Vagina (tissue), 2 donors: ENCODE data around the gene TFCP2L1. TPM values are rescaled to one million over a fixed set of nuclear protein-coding genes. Genes with fewer than 3 reads are reported as not detected.

Experiments used
- DNase-seq, 2 donors: peaks; one replicate each; pipeline ENCODE4 v3.0.0-alpha.2; 2017; ENCODE audit errors: extremely low spot score in 2 of 2
- H3K27ac ChIP-seq: fragments of 200-600 bp; sonication (generic); one replicate; pipeline ENCODE4 v1.5.1; 2019
- H3K27me3 ChIP-seq: fragments of 200-600 bp; sonication (generic); one replicate; pipeline ENCODE4 v1.5.1; 2019
- H3K36me3 ChIP-seq, 2 donors: fragments of 200-600 bp; sonication (generic); one replicate each; pipeline ENCODE4 v1.5.1; 2017 to 2019
- H3K4me1 ChIP-seq: fragments of 200-600 bp; sonication (generic); one replicate; pipeline ENCODE4 v1.5.1; 2019
- H3K4me3 ChIP-seq, 2 donors: fragments of 200-600 bp; sonication (generic); 1 replicate in 1 of 2; 2 replicates in 1 of 2; pipeline ENCODE4 v1.5.1; 2016 to 2019
- H3K9me3 ChIP-seq: fragments of 200-600 bp; sonication (generic); one replicate; pipeline ENCODE4 v1.5.1; 2019
- POLR2A ChIP-seq, 2 donors: fragments of 450-650 bp; IDR thresholded peaks; one replicate each; pipeline ENCODE4 v1.6.1; 2017; ENCODE audit warnings: antibody characterized with exemption in 2 of 2, mild to moderate bottlenecking in 2 of 2, moderate library complexity in 2 of 2
- POLR2AphosphoS5 ChIP-seq, 2 donors: sonication (generic); formaldehyde crosslinking; IDR thresholded peaks; one replicate each; pipeline ENCODE4 v1.9.0; 2017; ENCODE audit warnings: antibody characterized with exemption in 2 of 2, mild to moderate bottlenecking in 2 of 2, low read depth in 1 of 2; ENCODE audit not compliant: insufficient read depth in 1 of 2
- intact Hi-C: fragments of 100-400 bp; cut with DNase I; formaldehyde crosslinking; loops from one replicate; pipeline ENCODE4 v1.15.1; 2023
- total RNA-seq: library from RNA; depleted of rRNA; stranded (reverse); fragments of >200 nt; gene quantifications from one replicate; pipeline ENCODE4 v1.2.3, GENCODE V29; 2016
- TF ChIP-seq, protein P1 (sequence below), 3 experiments: fragments of 450-650 bp in 2 of 3; fragments of 200-600 bp in 1 of 3; sonication (generic) in 1 of 3; IDR thresholded peaks; one replicate each; pipeline ENCODE4 v1.5.1; 2017 to 2019; ENCODE audit warnings: antibody characterized with exemption in 3 of 3, mild to moderate bottlenecking in 2 of 3, moderate library complexity in 2 of 3

Gene TFCP2L1
- total RNA-seq, 1 donor from 2014 or later, result 32.7 TPM

GRCh38 chr2:121179467-121179866 is 105.5 kb downstream of the TFCP2L1 start:
- intact Hi-C loops, result no loop called here

GRCh38 chr2:121178730-121179129 is 106.3 kb downstream of the TFCP2L1 start:
- no peaks in the 10 kb centered on the region for H3K36me3 ChIP-seq
- H3K4me1 ChIP-seq, result peaks cover 8% of the 10 kb centered on the region
- H3K4me3 ChIP-seq, result no peak overlapping the region
- H3K9me3 ChIP-seq, result no peaks in the 10 kb centered on the region
- TF ChIP-seq POLR2AphosphoS5 (IDR thresholded peaks at IDR 0.05; ENCODE audit: insufficient read depth in 1 of 2, low read depth in 1 of 2), result no peak
- no peak for TF ChIP-seq POLR2A (IDR thresholded peaks at IDR 0.05)
- TF ChIP-seq, protein P1, sequence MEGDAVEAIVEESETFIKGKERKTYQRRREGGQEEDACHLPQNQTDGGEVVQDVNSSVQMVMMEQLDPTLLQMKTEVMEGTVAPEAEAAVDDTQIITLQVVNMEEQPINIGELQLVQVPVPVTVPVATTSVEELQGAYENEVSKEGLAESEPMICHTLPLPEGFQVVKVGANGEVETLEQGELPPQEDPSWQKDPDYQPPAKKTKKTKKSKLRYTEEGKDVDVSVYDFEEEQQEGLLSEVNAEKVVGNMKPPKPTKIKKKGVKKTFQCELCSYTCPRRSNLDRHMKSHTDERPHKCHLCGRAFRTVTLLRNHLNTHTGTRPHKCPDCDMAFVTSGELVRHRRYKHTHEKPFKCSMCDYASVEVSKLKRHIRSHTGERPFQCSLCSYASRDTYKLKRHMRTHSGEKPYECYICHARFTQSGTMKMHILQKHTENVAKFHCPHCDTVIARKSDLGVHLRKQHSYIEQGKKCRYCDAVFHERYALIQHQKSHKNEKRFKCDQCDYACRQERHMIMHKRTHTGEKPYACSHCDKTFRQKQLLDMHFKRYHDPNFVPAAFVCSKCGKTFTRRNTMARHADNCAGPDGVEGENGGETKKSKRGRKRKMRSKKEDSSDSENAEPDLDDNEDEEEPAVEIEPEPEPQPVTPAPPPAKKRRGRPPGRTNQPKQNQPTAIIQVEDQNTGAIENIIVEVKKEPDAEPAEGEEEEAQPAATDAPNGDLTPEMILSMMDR (IDR thresholded peaks at IDR 0.05), result no peak
- no peak for DNase-seq
- intact Hi-C loops, result no loop called here
- no peak overlapping the region for H3K27ac ChIP-seq
- no peaks in the 10 kb centered on the region for H3K27me3 ChIP-seq

More at GRCh38 chr2:121179467-121179866, 105.5 kb downstream of the TFCP2L1 start:
- DNase-seq, result no peak
- H3K4me3 ChIP-seq, result no peak overlapping the region
- no peaks in the 10 kb centered on the region for H3K27me3 ChIP-seq
- peaks cover 8% of the 10 kb centered on the region for H3K4me1 ChIP-seq
- H3K27ac ChIP-seq, result no peak overlapping the region
- H3K9me3 ChIP-seq, result no peaks in the 10 kb centered on the region
- H3K36me3 ChIP-seq, result no peaks in the 10 kb centered on the region
- TF ChIP-seq POLR2A (IDR thresholded peaks at IDR 0.05) (no peak), POLR2AphosphoS5 (IDR thresholded peaks at IDR 0.05; ENCODE audit: insufficient read depth in 1 of 2, low read depth in 1 of 2) (no peak)
- TF ChIP-seq, protein P1 (IDR thresholded peaks at IDR 0.05), result no peak

DNA sequence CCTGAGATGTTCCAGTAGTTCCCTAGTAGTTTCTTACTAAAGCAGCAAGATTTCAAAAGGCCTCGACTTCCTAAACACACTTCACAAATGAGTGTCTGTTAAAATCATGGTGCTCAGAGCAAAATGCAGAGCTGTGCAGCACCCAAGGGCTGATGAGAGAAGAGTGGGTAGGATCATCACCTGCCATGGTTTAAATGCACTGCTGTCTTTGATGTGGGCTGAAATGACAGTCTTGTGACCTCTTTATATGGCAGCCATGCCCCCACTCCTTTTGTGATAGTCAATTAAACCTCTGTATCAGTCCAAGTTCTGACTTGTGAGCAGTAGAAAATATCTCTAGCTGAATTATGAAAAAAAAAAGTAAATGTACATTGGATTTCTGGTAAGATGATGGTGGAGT is 107.1 kb downstream of the TFCP2L1 start:
- intact Hi-C loops, result no loop called here
- TF ChIP-seq POLR2A (IDR thresholded peaks at IDR 0.05) (no peak), POLR2AphosphoS5 (IDR thresholded peaks at IDR 0.05; ENCODE audit: insufficient read depth in 1 of 2, low read depth in 1 of 2) (no peak)
- TF ChIP-seq, protein P1 (IDR thresholded peaks at IDR 0.05), result no peak
- no peak for DNase-seq

DNA sequence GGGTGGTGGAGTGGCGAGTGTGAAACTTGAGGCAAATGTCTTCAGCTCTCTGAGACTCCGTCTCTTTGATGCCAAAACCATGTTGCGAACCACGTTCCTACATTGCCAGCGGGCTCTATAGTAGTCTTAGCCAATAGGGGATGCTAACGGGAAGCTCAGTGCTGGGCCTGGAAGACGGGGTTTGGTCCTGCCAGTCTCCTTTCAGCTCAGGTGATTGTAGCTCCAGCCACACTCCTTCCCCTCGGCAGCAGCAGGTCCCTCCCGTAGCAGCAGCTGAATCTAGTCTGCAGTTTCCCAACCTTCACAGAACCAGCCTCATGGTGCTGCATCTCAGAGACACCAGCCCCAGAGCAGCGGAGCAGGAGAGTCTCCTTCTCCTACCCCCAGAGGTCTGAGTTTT is 109.7 kb downstream of the TFCP2L1 start:
- Histone ChIP-seq H3K4me1 (peaks cover 8% of the 10 kb centered on the region), H3K27ac (no peak overlapping the region)
- TF ChIP-seq, protein P1 (IDR thresholded peaks at IDR 0.05), result no peak
- TF ChIP-seq POLR2A (IDR thresholded peaks at IDR 0.05), result no peak
- no peak for TF ChIP-seq POLR2AphosphoS5 (IDR thresholded peaks at IDR 0.05; ENCODE audit: insufficient read depth in 1 of 2, low read depth in 1 of 2)

More for the DNA sequence above, 107.1 kb downstream of the TFCP2L1 start:
- no peaks in the 10 kb centered on the region for H3K36me3 ChIP-seq
- no peak overlapping the region for H3K4me3 ChIP-seq
- peaks cover 8% of the 10 kb centered on the region for H3K4me1 ChIP-seq
- H3K27me3 ChIP-seq, result no peaks in the 10 kb centered on the region
- H3K27ac ChIP-seq, result no peak overlapping the region
- no peaks in the 10 kb centered on the region for H3K9me3 ChIP-seq

GRCh38 chr2:121173806-121174205 is 111.2 kb downstream of the TFCP2L1 start:
- DNase-seq, result no peak
- Histone ChIP-seq H3K36me3 (no peaks in the 10 kb centered on the region), H3K4me1 (peaks cover 8% of the 10 kb centered on the region), H3K27ac (no peak overlapping the region), H3K4me3 (no peak overlapping the region), H3K9me3 (no peaks in the 10 kb centered on the region), H3K27me3 (no peaks in the 10 kb centered on the region)
- intact Hi-C loops, result no loop called here
- TF ChIP-seq POLR2A (IDR thresholded peaks at IDR 0.05) (no peak), POLR2AphosphoS5 (IDR thresholded peaks at IDR 0.05; ENCODE audit: insufficient read depth in 1 of 2, low read depth in 1 of 2) (no peak)
- TF ChIP-seq, protein P1 (IDR thresholded peaks at IDR 0.05), result no peak

More for the DNA sequence above, 109.7 kb downstream of the TFCP2L1 start:
- H3K9me3 ChIP-seq, result no peaks in the 10 kb centered on the region
- intact Hi-C loops, result no loop called here
- no peak for DNase-seq
- no peaks in the 10 kb centered on the region for H3K36me3 ChIP-seq
- H3K4me3 ChIP-seq, result no peak overlapping the region
- no peaks in the 10 kb centered on the region for H3K27me3 ChIP-seq
